ENCODE results near the gene KCNMA1. TPM values are rescaled to one million over a fixed set of nuclear protein-coding genes. Genes with fewer than 3 reads are reported as not detected.

Gene KCNMA1
- total and polyA plus RNA-seq, 9 of the 15 experiments (the other 6 are each of a cell fraction or from before 2014, with no cell fraction given): 0.01 to 0.95 (median 0.15) TPM; not detected in 4

GRCh38 chr10:77318739-77319138 lies 318.9 kb downstream of the KCNMA1 start:
- DNase-seq (ENCODE audit: extremely low read depth in 1 of 4, low spot score in 3 of 4) (no peak), FAIRE-seq (no peak), ATAC-seq (no peak)
- H3K4me1 ChIP-seq (replicated peaks in 1 of 2; ENCODE audit: control insufficient read depth in 2 of 2, insufficient read depth in 2 of 2, low read length in 2 of 2): no peaks in the 10 kb centered on the region
- intact Hi-C loops (cut with micrococcal nuclease): no loop called here
- H3K27ac ChIP-seq (ENCODE audit: extremely low read depth, low read depth, low read length): no peak overlapping the region
- ChIA-PET CTCF (ENCODE audit: low intra/inter-chr PET ratio) (no interaction called here), POLR2A (no interaction called here)
- in situ Hi-C loops (cut with MboI): no loop called here
- H3K9me3 ChIP-seq (replicated peaks; ENCODE audit: control insufficient read depth, insufficient read depth, low read depth, low read length): no peaks in the 10 kb centered on the region
- H3K4me3 ChIP-seq: no peak overlapping the region
- no peak overlapping the region for H3K4me2 ChIP-seq (ENCODE audit: insufficient read depth, low read length)
- H3K27me3 ChIP-seq (ENCODE audit: control insufficient read depth in 2 of 2, insufficient read depth in 2 of 2, low read length in 2 of 2): no peaks in the 10 kb centered on the region
- no peaks in the 10 kb centered on the region for H3K9me1 ChIP-seq (ENCODE audit: control insufficient read depth, insufficient read depth, low read length)
- WGBS (ENCODE audit: insufficient coverage, low coverage, missing lambda C conversion rate): 0% methylated on average over 3 of the region's 3 CpGs
- H3K79me2 ChIP-seq (ENCODE audit: control insufficient read depth, insufficient read depth, low read length): no peaks in the 10 kb centered on the region
- no peak overlapping the region for H2AFZ ChIP-seq (ENCODE audit: low read depth, low read length)
- no peaks in the 10 kb centered on the region; the same call in 1 of the 2 replicates for H4K20me1 ChIP-seq (replicated peaks; ENCODE audit: control insufficient read depth, insufficient read depth, low read length)
- H3K36me3 ChIP-seq (ENCODE audit: control insufficient read depth, insufficient read depth, low read length): no peaks in the 10 kb centered on the region
- no peak overlapping the region for H3K9ac ChIP-seq (ENCODE audit: insufficient read depth in 1 of 2, low read depth in 2 of 2, low read length in 2 of 2)
- BruUV-seq (replicated peaks): no TSS peak
- TF ChIP-seq SRSF3 (IDR thresholded peaks at IDR 0.05; ENCODE audit: insufficient read depth, low read length) (no peak), ETV6 (IDR thresholded peaks at IDR 0.05; ENCODE audit: borderline replicate concordance in 1 of 2, low read depth in 2 of 2, low read length in 1 of 2) (no peak), ETV6 (CRISPR knock-in tag; IDR thresholded peaks at IDR 0.05; ENCODE audit: borderline replicate concordance) (no peak), NFE2 (IDR thresholded peaks at IDR 0.05; ENCODE audit: low read depth) (no peak), TOE1 (IDR thresholded peaks at IDR 0.05; ENCODE audit: borderline replicate concordance) (no peak), TOE1 (CRISPR knock-in tag; IDR thresholded peaks at IDR 0.05; ENCODE audit: borderline replicate concordance, low read depth) (no peak), BRD9 (IDR thresholded peaks at IDR 0.05; ENCODE audit: low read depth, partially characterized antibody) (no peak), ZNF592 (IDR thresholded peaks at IDR 0.05) (no peak), ZNF79 (CRISPR knock-in tag; IDR thresholded peaks at IDR 0.05; ENCODE audit: low read depth) (no peak), ELK1 (CRISPR knock-in tag; IDR thresholded peaks at IDR 0.05) (no peak), ZFP1 (CRISPR knock-in tag; IDR thresholded peaks at IDR 0.05) (no peak)
- TF ChIP-seq, protein P1, sequence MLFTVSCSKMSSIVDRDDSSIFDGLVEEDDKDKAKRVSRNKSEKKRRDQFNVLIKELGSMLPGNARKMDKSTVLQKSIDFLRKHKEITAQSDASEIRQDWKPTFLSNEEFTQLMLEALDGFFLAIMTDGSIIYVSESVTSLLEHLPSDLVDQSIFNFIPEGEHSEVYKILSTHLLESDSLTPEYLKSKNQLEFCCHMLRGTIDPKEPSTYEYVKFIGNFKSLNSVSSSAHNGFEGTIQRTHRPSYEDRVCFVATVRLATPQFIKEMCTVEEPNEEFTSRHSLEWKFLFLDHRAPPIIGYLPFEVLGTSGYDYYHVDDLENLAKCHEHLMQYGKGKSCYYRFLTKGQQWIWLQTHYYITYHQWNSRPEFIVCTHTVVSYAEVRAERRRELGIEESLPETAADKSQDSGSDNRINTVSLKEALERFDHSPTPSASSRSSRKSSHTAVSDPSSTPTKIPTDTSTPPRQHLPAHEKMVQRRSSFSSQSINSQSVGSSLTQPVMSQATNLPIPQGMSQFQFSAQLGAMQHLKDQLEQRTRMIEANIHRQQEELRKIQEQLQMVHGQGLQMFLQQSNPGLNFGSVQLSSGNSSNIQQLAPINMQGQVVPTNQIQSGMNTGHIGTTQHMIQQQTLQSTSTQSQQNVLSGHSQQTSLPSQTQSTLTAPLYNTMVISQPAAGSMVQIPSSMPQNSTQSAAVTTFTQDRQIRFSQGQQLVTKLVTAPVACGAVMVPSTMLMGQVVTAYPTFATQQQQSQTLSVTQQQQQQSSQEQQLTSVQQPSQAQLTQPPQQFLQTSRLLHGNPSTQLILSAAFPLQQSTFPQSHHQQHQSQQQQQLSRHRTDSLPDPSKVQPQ (CRISPR knock-in tag; IDR thresholded peaks at IDR 0.05; ENCODE audit: borderline replicate concordance): no peak
- TF ChIP-seq, protein P2, sequence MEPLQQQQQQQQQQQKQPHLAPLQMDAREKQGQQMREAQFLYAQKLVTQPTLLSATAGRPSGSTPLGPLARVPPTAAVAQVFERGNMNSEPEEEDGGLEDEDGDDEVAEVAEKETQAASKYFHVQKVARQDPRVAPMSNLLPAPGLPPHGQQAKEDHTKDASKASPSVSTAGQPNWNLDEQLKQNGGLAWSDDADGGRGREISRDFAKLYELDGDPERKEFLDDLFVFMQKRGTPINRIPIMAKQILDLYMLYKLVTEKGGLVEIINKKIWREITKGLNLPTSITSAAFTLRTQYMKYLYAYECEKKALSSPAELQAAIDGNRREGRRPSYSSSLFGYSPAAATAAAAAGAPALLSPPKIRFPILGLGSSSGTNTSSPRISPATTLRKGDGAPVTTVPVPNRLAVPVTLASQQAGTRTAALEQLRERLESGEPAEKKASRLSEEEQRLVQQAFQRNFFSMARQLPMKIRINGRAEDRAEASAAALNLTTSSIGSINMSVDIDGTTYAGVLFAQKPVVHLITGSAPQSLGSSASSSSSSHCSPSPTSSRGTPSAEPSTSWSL (CRISPR knock-in tag; IDR thresholded peaks at IDR 0.05; ENCODE audit: borderline replicate concordance): no peak
